ENCODE measurements around the gene TBL3. TPM values are rescaled to one million over a fixed set of nuclear protein-coding genes. Genes with fewer than 3 reads are reported as not detected.

TBL3 gene
- total and polyA plus RNA-seq, 4 donors = 12.5 to 24.3 (median 14.2) TPM

- Histone ChIP-seq H3K27ac (ENCODE audit: low read depth in 1 of 2, low read length in 2 of 2) (no peak overlapping the region), H3K27me3 (ENCODE audit: control insufficient read depth in 4 of 4, insufficient read depth in 4 of 4, low read length in 3 of 4) (no peaks in the 10 kb centered on the region), H3K9ac (ENCODE audit: low read depth in 1 of 2, low read length in 2 of 2) (no peak overlapping the region), H3K36me3 (ENCODE audit: control insufficient read depth in 4 of 4, insufficient read depth in 3 of 4, low read depth in 1 of 4, low read length in 3 of 4) (no peaks in the 10 kb centered on the region), H3K4me3 (ENCODE audit: low read depth in 1 of 3, low read length in 3 of 3) (no peak overlapping the region), H3K4me1 (ENCODE audit: control insufficient read depth in 4 of 4, insufficient read depth in 4 of 4, low read length in 3 of 4) (peaks cover 8 to 16% (median 12%) of the 10 kb centered on the region in 4 donors), H3K9me3 (ENCODE audit: control insufficient read depth in 4 of 4, low read length in 3 of 4) (no peaks in the 10 kb centered on the region)
- no peak for DNase-seq (ENCODE audit: low spot score)
- TF ChIP-seq CTCF (IDR thresholded peaks at IDR 0.05; ENCODE audit: low read depth, low read length, missing input control) (peak; percentile 13), RAD21 (IDR thresholded peaks at IDR 0.05) (peak in 1 of 2 donors; percentile 4), REST (IDR thresholded peaks at IDR 0.05) (no peak), ZBTB33 (IDR thresholded peaks at IDR 0.05) (no peak), GABPA (IDR thresholded peaks at IDR 0.05 in 1 of 2, conservative IDR thresholded peaks at IDR 0.05 in 1 of 2) (no peak), HNF4G (IDR thresholded peaks at IDR 0.05) (no peak), JUND (IDR thresholded peaks at IDR 0.05) (no peak)
- WGBS = 58% methylated on average over 13 of the region's 13 CpGs
Measured at GRCh38 chr16:2016407-2016922, 44.6 kb downstream of the TBL3 start.

- H3K4me3 ChIP-seq (ENCODE audit: low read depth in 1 of 3, low read length in 3 of 3) = peak within 1 kb of the TSS in 1 of 3 donors; percentile 28
Measured at GRCh38 chr16:2019518-2019920, 47.7 kb downstream of the TBL3 start, which contains the start of gene NPW. NPW (plus strand) TSS chr16:2019785.

More at GRCh38 chr16:2019518-2019920, 47.7 kb downstream of the TBL3 start, which contains the start of gene NPW:
- no peaks in the 10 kb centered on the region for H3K36me3 ChIP-seq (ENCODE audit: control insufficient read depth in 4 of 4, insufficient read depth in 3 of 4, low read depth in 1 of 4, low read length in 3 of 4)
- no peak within 1 kb of the TSS for H3K27ac ChIP-seq (ENCODE audit: low read depth in 1 of 2, low read length in 2 of 2)
- WGBS = 5% methylated on average over 33 of the region's 33 CpGs
- H3K4me1 ChIP-seq (ENCODE audit: control insufficient read depth in 4 of 4, insufficient read depth in 4 of 4, low read length in 3 of 4) = peaks cover 20 to 34% (median 24%) of the 10 kb centered on the region in 4 donors
- H3K27me3 ChIP-seq (ENCODE audit: control insufficient read depth in 4 of 4, insufficient read depth in 4 of 4, low read length in 3 of 4) = no peaks in the 10 kb centered on the region
- no peaks in the 10 kb centered on the region for H3K9me3 ChIP-seq (ENCODE audit: control insufficient read depth in 4 of 4, low read length in 3 of 4)
- no peak for DNase-seq (ENCODE audit: low spot score)
- H3K9ac ChIP-seq (ENCODE audit: low read depth in 1 of 2, low read length in 2 of 2) = no peak within 1 kb of the TSS
- TF ChIP-seq EGR1 (IDR thresholded peaks at IDR 0.05; ENCODE audit: low read depth in 2 of 2) (no peak), NR2F2 (IDR thresholded peaks at IDR 0.05) (no peak), ATF3 (IDR thresholded peaks at IDR 0.05) (no peak), GABPA (IDR thresholded peaks at IDR 0.05 in 1 of 2, conservative IDR thresholded peaks at IDR 0.05 in 1 of 2) (no peak), REST (IDR thresholded peaks at IDR 0.05) (no peak)
